ENCODE data around the gene NEDD4L. TPM values are rescaled to one million over a fixed set of nuclear protein-coding genes. Genes with fewer than 3 reads are reported as not detected.

NEDD4L gene
- total RNA-seq, 4 donors from 2014 or later = 22.7 to 39.9 (median 34.7) TPM

DNA sequence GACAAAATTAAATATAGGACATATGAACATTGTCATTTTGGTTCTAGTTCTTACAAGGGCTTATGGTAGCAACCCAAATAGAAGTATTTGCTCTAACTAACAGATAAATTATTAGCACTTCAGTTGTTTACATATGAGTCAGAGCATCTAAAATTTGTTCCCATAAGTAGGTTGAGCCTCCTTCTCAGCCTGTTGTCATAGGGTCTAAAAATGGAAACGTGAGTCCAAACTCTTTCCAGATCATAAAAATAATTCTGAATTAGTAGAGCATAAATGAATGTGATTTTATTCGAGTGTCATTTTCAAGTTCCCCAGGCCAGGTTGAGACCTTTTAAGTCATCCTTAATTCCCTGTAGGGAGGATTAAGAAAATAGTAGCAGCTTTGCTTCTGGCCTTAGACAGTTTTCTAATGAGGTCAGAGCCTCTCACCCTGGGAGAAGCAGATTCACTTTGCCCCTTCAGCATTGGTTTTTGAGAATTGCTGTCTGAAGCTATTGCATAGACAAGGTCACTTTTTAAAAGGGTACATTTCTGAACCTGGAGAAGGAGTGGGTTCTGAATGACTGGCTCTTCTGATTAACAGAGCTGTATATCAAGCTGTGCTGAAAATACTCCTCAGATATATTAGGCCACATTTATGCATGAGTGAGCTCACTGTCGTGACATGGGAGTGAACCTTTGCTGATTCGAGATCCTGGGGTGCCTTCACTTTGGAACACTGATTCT lies 164.3 kb downstream of the NEDD4L start:
- WGBS = 38% methylated on average over 4 of the region's 4 CpGs
- peaks cover 22 to 32% (median 27%) of the 10 kb centered on the region in 4 donors for H3K4me1 ChIP-seq
- DNase-seq (ENCODE audit: extremely low spot score) = peak; percentile 19
- H3K27ac ChIP-seq (replicated peaks in 1 of 4) = peak overlapping the region; percentile 37 to 65 (median 60)
- H3K9me3 ChIP-seq = no peaks in the 10 kb centered on the region
- no peaks in the 10 kb centered on the region for H3K36me3 ChIP-seq
- no peak overlapping the region for H3K4me3 ChIP-seq
- no peaks in the 10 kb centered on the region for H3K27me3 ChIP-seq
- TF ChIP-seq, protein P1, sequence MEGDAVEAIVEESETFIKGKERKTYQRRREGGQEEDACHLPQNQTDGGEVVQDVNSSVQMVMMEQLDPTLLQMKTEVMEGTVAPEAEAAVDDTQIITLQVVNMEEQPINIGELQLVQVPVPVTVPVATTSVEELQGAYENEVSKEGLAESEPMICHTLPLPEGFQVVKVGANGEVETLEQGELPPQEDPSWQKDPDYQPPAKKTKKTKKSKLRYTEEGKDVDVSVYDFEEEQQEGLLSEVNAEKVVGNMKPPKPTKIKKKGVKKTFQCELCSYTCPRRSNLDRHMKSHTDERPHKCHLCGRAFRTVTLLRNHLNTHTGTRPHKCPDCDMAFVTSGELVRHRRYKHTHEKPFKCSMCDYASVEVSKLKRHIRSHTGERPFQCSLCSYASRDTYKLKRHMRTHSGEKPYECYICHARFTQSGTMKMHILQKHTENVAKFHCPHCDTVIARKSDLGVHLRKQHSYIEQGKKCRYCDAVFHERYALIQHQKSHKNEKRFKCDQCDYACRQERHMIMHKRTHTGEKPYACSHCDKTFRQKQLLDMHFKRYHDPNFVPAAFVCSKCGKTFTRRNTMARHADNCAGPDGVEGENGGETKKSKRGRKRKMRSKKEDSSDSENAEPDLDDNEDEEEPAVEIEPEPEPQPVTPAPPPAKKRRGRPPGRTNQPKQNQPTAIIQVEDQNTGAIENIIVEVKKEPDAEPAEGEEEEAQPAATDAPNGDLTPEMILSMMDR (IDR thresholded peaks at IDR 0.05) = no peak
- TF ChIP-seq POLR2AphosphoS5 (IDR thresholded peaks at IDR 0.05) = no peak
- no peak for TF ChIP-seq EP300 (IDR thresholded peaks at IDR 0.05)
- no peak for TF ChIP-seq POLR2A (IDR thresholded peaks at IDR 0.05; ENCODE audit: low read depth)
- intact Hi-C loops (cut with DNase I) = no loop called here

DNA sequence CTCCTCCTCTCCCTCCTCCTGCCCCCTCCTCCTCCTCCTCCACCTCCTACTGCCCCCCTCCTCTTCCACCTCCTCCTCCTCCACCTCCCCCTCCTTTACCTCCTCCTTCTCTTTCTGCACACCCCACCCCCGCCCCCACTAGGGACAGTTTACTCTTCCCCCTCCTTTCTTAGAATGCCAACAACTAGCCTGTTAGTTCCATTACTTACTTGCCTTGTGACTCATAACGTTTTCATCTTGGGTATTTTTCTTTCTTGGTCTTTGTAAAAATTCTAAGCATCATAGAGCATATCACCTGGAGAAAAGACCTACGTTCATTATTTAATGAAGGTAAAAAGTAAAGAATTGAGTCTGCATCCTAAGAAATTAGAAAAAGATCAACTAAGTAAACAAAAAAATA lies 165.3 kb downstream of the NEDD4L start:
- H3K4me3 ChIP-seq = no peak overlapping the region
- intact Hi-C loops (cut with DNase I) = no loop called here
- TF ChIP-seq POLR2A (IDR thresholded peaks at IDR 0.05; ENCODE audit: low read depth) (no peak), EP300 (IDR thresholded peaks at IDR 0.05) (no peak), POLR2AphosphoS5 (IDR thresholded peaks at IDR 0.05) (no peak)
- TF ChIP-seq, protein P1 (IDR thresholded peaks at IDR 0.05) = no peak
- no peaks in the 10 kb centered on the region for H3K36me3 ChIP-seq
- peaks cover 22 to 28% (median 24%) of the 10 kb centered on the region in 4 donors for H3K4me1 ChIP-seq
- H3K27me3 ChIP-seq = no peaks in the 10 kb centered on the region
- no peak for DNase-seq (ENCODE audit: extremely low spot score)
- WGBS = 57% methylated on average over 3 of the region's 3 CpGs
- no peak overlapping the region for H3K27ac ChIP-seq (replicated peaks in 1 of 4)
- H3K9me3 ChIP-seq = no peaks in the 10 kb centered on the region

DNA sequence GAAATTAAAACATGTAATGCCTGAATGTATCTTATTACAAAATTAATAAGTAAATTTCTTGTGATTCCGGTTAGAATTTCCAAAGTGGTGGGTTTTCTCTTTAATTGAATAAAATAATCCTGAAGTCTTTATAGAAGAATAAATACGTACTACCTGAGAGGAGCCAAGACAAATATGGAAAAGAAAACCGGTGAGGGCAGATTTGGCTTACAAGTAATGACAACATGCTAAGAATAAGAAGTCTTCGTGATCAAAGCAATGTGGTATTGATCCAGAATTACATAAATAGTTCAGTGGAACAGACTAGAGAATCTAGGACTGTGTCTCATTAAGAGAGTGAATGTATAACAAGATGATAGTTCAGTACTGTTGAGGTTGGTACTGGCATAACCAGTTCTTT lies 167.5 kb downstream of the NEDD4L start:
- no peak overlapping the region for H3K4me3 ChIP-seq
- no peak for DNase-seq (ENCODE audit: extremely low spot score)
- H3K36me3 ChIP-seq = no peaks in the 10 kb centered on the region
- no peaks in the 10 kb centered on the region for H3K9me3 ChIP-seq
- peaks cover 17 to 29% (median 22%) of the 10 kb centered on the region in 4 donors for H3K4me1 ChIP-seq
- WGBS = 92% methylated on average over 4 of the region's 4 CpGs
- TF ChIP-seq, protein P1 (IDR thresholded peaks at IDR 0.05) = no peak
- TF ChIP-seq EP300 (IDR thresholded peaks at IDR 0.05) (no peak), POLR2A (IDR thresholded peaks at IDR 0.05; ENCODE audit: low read depth) (no peak), POLR2AphosphoS5 (IDR thresholded peaks at IDR 0.05) (no peak)
- intact Hi-C loops (cut with DNase I) = no loop called here
- no peak overlapping the region for H3K27ac ChIP-seq (replicated peaks in 1 of 4)
- no peaks in the 10 kb centered on the region for H3K27me3 ChIP-seq

DNA sequence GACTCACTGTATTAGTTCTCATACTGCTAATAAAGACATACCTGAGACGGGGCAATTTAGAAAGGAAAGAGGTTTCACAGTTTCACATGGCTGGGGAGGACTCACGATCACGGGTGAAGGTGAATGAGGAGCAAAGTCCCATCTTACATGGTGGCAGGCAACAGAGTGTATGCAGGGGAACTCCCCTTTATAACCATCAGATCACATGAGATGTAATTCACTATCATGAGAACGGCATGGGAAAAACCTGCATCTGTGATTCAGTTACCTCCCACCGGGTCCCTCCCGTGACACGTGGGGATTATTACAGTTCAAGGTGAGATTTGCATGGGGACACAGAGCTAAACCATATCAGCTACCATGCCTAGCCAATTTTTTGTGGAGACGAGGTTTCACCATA lies 168.2 kb downstream of the NEDD4L start:
- Histone ChIP-seq H3K36me3 (no peaks in the 10 kb centered on the region), H3K4me3 (no peak overlapping the region)
- 88% methylated on average over 8 of the region's 8 CpGs for WGBS

More for the DNA sequence above, 168.2 kb downstream of the NEDD4L start:
- Histone ChIP-seq H3K27me3 (no peaks in the 10 kb centered on the region), H3K9me3 (no peaks in the 10 kb centered on the region), H3K27ac (replicated peaks in 1 of 4) (no peak overlapping the region), H3K4me1 (peaks cover 17 to 29% (median 22%) of the 10 kb centered on the region in 4 donors)
- intact Hi-C loops (cut with DNase I) = no loop called here
- peak; percentile 74 for DNase-seq (ENCODE audit: extremely low spot score)
- no peak for TF ChIP-seq EP300 (IDR thresholded peaks at IDR 0.05)
- TF ChIP-seq, protein P1 (IDR thresholded peaks at IDR 0.05) = no peak
- TF ChIP-seq POLR2A (IDR thresholded peaks at IDR 0.05; ENCODE audit: low read depth) = no peak
- TF ChIP-seq POLR2AphosphoS5 (IDR thresholded peaks at IDR 0.05) = no peak

All from esophagus muscularis mucosa (tissue), 4 donors.